Uterus (tissue), 4 donors: ENCODE data around the gene NASP. TPM values are rescaled to one million over a fixed set of nuclear protein-coding genes. Genes with fewer than 3 reads are reported as not detected.
"Not testable (repeated sequence)": the region's sequence is repeated elsewhere in the genome, so short reads cannot be mapped to it uniquely, and the experiment has no call there.

Source experiments
- DNase-seq, 2 donors: peaks; one replicate each; pipeline ENCODE4 v3.0.0-alpha.2; 2019 to 2020
- H3K27ac ChIP-seq, 2 donors: fragments of 200-600 bp; sonication (generic); 1 replicate in 1 of 2; 2 replicates in 1 of 2; pipeline ENCODE4 v1.5.1; 2016 to 2018
- H3K27me3 ChIP-seq, 2 donors: fragments of 200-600 bp; sonication (generic); one replicate each; pipeline ENCODE4 v1.5.1; 2018 to 2019; ENCODE audit warnings: control low read depth in 1 of 2
- H3K36me3 ChIP-seq, 2 donors: fragments of 200-600 bp; sonication (generic); one replicate each; pipeline ENCODE4 v1.5.1; 2019; ENCODE audit warnings: control low read depth in 1 of 2
- H3K4me1 ChIP-seq, 2 donors: fragments of 200-600 bp; sonication (generic); one replicate each; pipeline ENCODE4 v1.5.1; 2018 to 2019; ENCODE audit warnings: control low read depth in 1 of 2
- H3K4me3 ChIP-seq, 2 donors: fragments of 200-600 bp; sonication (generic); 1 replicate in 1 of 2; 2 replicates in 1 of 2; pipeline ENCODE4 v1.5.1; 2018 to 2019; ENCODE audit warnings: mild to moderate bottlenecking in 1 of 2
- H3K9me3 ChIP-seq, 2 donors: fragments of 200-600 bp; sonication (generic); one replicate each; pipeline ENCODE4 v1.5.1; 2019; ENCODE audit warnings: control low read depth in 1 of 2
- CTCF ChIP-seq, 4 experiments: fragments of 200-600 bp in 2 of 4; fragments of 450-650 bp in 2 of 4; sonication (generic) in 2 of 4; IDR thresholded peaks; one replicate each; pipeline ENCODE4 v1.5.1; 2016 to 2019; ENCODE audit warnings: antibody characterized with exemption in 4 of 4, mild to moderate bottlenecking in 2 of 4, moderate library complexity in 1 of 4
- POLR2A ChIP-seq, 2 donors: fragments of 450-650 bp; IDR thresholded peaks; one replicate each; pipeline ENCODE4 v1.6.1; 2016; ENCODE audit warnings: antibody characterized with exemption in 2 of 2, mild to moderate bottlenecking in 1 of 2, moderate library complexity in 1 of 2
- intact Hi-C: fragments of 100-400 bp; cut with DNase I; formaldehyde crosslinking; loops from one replicate; pipeline ENCODE4 v1.15.1; 2023; ENCODE audit warnings: low total_unique reads
- total RNA-seq, 4 donors: library from RNA; depleted of rRNA in 3 of 4; stranded (reverse); fragments of >200 nt in 3 of 4; gene quantifications; one replicate each; pipeline versions ENCODE4 v1.1.0 to v1.2.4, GENCODE V29; 2014 to 2023
- donor health status: DM: yes; HTN: yes; CAD: no.

The NASP gene
- total RNA-seq, 4 donors from 2014 or later = 40.2 to 125 (median 81.0) TPM

GRCh38 chr1:45589861-45590260, 6.0 kb downstream of the NASP start:
- no peaks in the 10 kb centered on the region for H3K27me3 ChIP-seq
- no peaks in the 10 kb centered on the region for H3K9me3 ChIP-seq
- no peak overlapping the region for H3K4me3 ChIP-seq
- TF ChIP-seq POLR2A (IDR thresholded peaks at IDR 0.05) = no peak
- TF ChIP-seq CTCF (IDR thresholded peaks at IDR 0.05) = no peak
- H3K36me3 ChIP-seq = no peaks in the 10 kb centered on the region
- H3K4me1 ChIP-seq = peaks cover 7 to 9% of the 10 kb centered on the region in 2 donors
- intact Hi-C loops = no loop called here
- DNase-seq = no peak
- no peak overlapping the region for H3K27ac ChIP-seq

- no peaks in the 10 kb centered on the region for H3K27me3 ChIP-seq
- DNase-seq = no peak
- H3K9me3 ChIP-seq = no peaks in the 10 kb centered on the region
- no peaks in the 10 kb centered on the region for H3K4me1 ChIP-seq
- intact Hi-C loops = no loop called here
- no peak overlapping the region for H3K27ac ChIP-seq
- H3K4me3 ChIP-seq = no peak overlapping the region
- H3K36me3 ChIP-seq = no peaks in the 10 kb centered on the region
- no peak for TF ChIP-seq CTCF (IDR thresholded peaks at IDR 0.05)
- TF ChIP-seq POLR2A (IDR thresholded peaks at IDR 0.05) = no peak
Measured at GRCh38 chr1:45594412-45594811, 10.6 kb downstream of the NASP start.

GRCh38 chr1:45596765-45597164, 12.9 kb downstream of the NASP start:
- H3K27me3 ChIP-seq, H3K36me3 ChIP-seq, intact Hi-C loops, H3K27ac ChIP-seq, H3K9me3 ChIP-seq, DNase-seq, H3K4me3 ChIP-seq, H3K4me1 ChIP-seq: not testable (repeated sequence)

GRCh38 chr1:45604239-45604638, 20.4 kb downstream of the NASP start:
- no peak overlapping the region for H3K4me3 ChIP-seq
- no peak for DNase-seq
- intact Hi-C loops = no loop called here
- no peaks in the 10 kb centered on the region for H3K4me1 ChIP-seq
- TF ChIP-seq CTCF (IDR thresholded peaks at IDR 0.05) (no peak), POLR2A (IDR thresholded peaks at IDR 0.05) (no peak)
- H3K9me3 ChIP-seq = no peaks in the 10 kb centered on the region
- H3K27me3 ChIP-seq = no peaks in the 10 kb centered on the region
- no peak overlapping the region for H3K27ac ChIP-seq
- no peaks in the 10 kb centered on the region for H3K36me3 ChIP-seq

GRCh38 chr1:45607404-45608074, 23.7 kb downstream of the NASP start:
- intact Hi-C loops = no loop called here
- no peak for DNase-seq
- no peak for TF ChIP-seq POLR2A (IDR thresholded peaks at IDR 0.05)
- no peak for TF ChIP-seq CTCF (IDR thresholded peaks at IDR 0.05)
- no peaks in the 10 kb centered on the region for H3K27me3 ChIP-seq
- no peaks in the 10 kb centered on the region for H3K9me3 ChIP-seq
- no peak overlapping the region for H3K4me3 ChIP-seq
- H3K4me1 ChIP-seq = no peaks in the 10 kb centered on the region
- H3K36me3 ChIP-seq = no peaks in the 10 kb centered on the region
- H3K27ac ChIP-seq = no peak overlapping the region
